ENCODE results near the gene CST9. TPM values are rescaled to one million over a fixed set of nuclear protein-coding genes. Genes with fewer than 3 reads are reported as not detected.
A peak's percentile ranks its signal among the peaks of the same experiment; 100 is the strongest.

CST9 gene
- total and polyA plus RNA-seq, 2 of the 13 experiments (the other 11 are each of a cell fraction or from before 2014, with no cell fraction given): 0.07 TPM; not detected in 1

GRCh38 chr20:23649830-23650417 lies 44.2 kb upstream of the CST9 start (continued):
- TF ChIP-seq ZBTB43 (CRISPR knock-in tag; conservative IDR thresholded peaks at IDR 0.05) (0 out of 2 replicates have a peak, but pooled peaks have one; percentile 26), ZNF629 (CRISPR knock-in tag; conservative IDR thresholded peaks at IDR 0.05) (peak; percentile 97), RFXAP (CRISPR knock-in tag; IDR thresholded peaks at IDR 0.05; ENCODE audit: borderline replicate concordance) (no peak), SALL1 (CRISPR knock-in tag; IDR thresholded peaks at IDR 0.05) (peak; percentile 61; the same call in 1 of the 2 replicates), ATF3 (CRISPR knock-in tag; IDR thresholded peaks at IDR 0.05) (peak; percentile 89), RXRA (CRISPR knock-in tag; IDR thresholded peaks at IDR 0.05) (peak; percentile 59; the same call in 1 of the 2 replicates), ZFP82 (CRISPR knock-in tag; IDR thresholded peaks at IDR 0.05; ENCODE audit: borderline replicate concordance) (no peak), PAXIP1 (CRISPR knock-in tag; conservative IDR thresholded peaks at IDR 0.05) (peak; percentile 61), NR2F2 (IDR thresholded peaks at IDR 0.05; ENCODE audit: borderline replicate concordance, low read depth) (0 out of 2 replicates have a peak, but pooled peaks have one; percentile 18), GRHL1 (CRISPR knock-in tag; conservative IDR thresholded peaks at IDR 0.05) (no peak), ADNP (CRISPR knock-in tag; IDR thresholded peaks at IDR 0.05) (peak; percentile 82), CCDC6 (CRISPR knock-in tag; IDR thresholded peaks at IDR 0.05) (no peak), RFX1 (IDR thresholded peaks at IDR 0.05) (peak; percentile 30; the same call in 1 of the 2 replicates), ZNF557 (CRISPR knock-in tag; IDR thresholded peaks at IDR 0.05) (no peak), BCL6 (CRISPR knock-in tag; IDR thresholded peaks at IDR 0.05) (peak; percentile 78), POLR2A (IDR thresholded peaks at IDR 0.05; ENCODE audit: insufficient read depth in 1 of 2, low read depth in 2 of 2, low read length in 2 of 2) (no peak), ARID5B (CRISPR knock-in tag; IDR thresholded peaks at IDR 0.05) (peak; percentile 84), NR1H2 (CRISPR knock-in tag; IDR thresholded peaks at IDR 0.05; ENCODE audit: borderline replicate concordance, low read depth) (no peak), FOXJ3 (CRISPR knock-in tag; IDR thresholded peaks at IDR 0.05; ENCODE audit: borderline replicate concordance) (peak; percentile 69), NCOA2 (CRISPR knock-in tag; IDR thresholded peaks at IDR 0.05) (peak; percentile 78)

All from HepG2 (cell line).